ENCODE measurements around the gene SPATA21.

Gene SPATA21

DNA sequence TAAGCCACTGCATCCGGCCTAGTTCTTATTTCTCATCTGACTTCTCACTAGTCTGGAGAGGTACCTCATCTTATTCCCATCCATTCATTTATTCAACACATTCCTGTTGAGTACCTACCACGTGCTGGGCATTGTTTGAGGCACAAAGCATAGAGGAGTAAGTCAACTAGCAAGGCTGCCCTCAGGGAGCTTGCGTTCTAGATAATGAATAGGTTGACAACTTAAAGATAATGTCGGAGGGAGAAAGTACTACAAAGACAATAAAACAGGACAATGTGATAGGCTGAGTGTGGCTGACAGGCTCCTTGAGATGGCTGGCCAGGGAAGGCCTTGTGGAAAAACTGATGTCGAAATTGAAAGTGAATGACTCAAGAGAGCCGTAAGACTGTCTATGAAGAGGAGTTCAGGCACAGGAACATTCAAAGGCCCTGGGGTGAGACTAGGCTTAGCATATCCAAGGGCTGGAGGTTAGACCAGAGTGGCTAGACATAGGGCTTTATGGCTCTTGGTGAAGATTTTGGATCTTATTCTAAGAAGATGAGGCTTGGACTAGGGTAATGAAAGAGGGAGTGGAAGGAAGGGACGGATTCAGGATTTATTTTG, 18.3 kb downstream of the SPATA21 start:
- no peak for DNase-seq

- no peak for DNase-seq
These were observed 24.0 kb downstream of the SPATA21 start for GRCh38 chr1:16413191-16413590.

DNA sequence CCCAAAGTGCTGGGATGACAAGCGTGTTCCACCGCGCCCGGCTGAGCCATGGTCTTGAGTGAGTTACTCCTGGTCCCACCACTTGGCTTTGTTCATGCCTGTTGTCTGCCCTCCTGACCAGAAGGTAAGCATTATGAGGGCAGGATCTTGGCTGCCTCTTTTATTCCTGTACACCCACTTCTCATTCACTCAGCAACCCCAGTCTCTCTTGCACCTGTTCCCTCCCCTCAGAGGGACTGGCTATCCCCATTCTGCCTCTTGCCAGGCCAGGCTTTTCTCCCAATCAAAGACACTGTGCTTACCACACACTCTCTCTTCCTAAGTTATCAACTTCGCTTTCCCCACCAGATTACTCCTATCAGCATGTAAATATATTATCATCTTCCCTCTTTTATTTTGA, 26.4 kb downstream of the SPATA21 start:
- no peak for DNase-seq

DNA sequence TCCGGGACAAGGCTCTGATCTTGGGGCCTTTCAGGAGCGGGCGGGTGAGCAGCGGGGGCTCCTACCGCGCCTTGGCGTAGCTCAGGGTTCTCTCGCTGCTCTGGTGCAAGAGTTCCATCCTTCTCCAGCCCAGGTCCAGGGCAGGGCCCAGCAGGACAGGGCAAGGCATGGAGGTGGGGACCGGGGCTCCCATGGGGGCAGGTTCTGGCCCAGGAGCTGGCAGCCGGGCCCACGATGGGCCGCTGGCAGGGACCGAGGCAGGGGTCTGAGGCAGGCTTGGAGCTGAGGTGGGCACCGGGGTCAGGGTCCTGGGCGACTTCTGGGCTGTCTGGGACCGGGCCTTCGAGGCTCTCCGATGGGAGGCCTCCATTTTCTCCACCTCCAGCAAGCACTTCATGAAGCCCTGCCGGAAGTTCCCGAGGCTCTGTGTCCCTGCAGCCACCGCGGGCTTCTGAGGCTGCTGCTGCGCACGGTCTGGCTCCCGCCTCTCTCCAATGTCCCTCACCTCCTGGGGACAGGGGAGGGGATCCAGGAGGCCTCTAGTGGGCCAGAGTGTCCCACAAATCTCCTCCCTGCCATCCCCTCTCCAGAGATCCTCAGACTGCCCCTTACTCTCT, 27.6 kb downstream of the SPATA21 start:
- DNase-seq: no peak

- no peak for DNase-seq
These were observed 30.4 kb downstream of the SPATA21 start for GRCh38 chr1:16406868-16407267.

- DNase-seq: no peak
These were observed 31.8 kb downstream of the SPATA21 start for GRCh38 chr1:16405441-16405840.

DNA sequence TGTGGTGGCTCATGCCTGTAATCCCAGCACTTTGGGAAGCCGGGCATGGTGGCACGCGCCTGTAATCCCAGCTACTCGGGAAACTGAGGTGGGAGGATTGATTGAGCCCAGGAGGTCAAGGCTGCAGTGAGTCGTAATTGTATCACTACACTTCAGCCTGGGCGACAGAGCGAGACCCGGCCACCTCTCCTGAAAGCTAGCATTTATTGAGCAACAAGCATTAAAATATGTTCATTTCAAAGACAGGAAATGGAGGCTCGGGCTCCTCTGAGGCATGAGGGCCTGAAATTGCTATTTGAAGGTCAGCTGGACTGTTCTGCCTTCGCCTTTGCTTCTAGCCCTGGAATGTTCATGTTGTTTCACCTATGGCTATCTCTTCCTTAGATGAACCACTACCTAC, 34.5 kb downstream of the SPATA21 start:
- DNase-seq: no peak

DNA sequence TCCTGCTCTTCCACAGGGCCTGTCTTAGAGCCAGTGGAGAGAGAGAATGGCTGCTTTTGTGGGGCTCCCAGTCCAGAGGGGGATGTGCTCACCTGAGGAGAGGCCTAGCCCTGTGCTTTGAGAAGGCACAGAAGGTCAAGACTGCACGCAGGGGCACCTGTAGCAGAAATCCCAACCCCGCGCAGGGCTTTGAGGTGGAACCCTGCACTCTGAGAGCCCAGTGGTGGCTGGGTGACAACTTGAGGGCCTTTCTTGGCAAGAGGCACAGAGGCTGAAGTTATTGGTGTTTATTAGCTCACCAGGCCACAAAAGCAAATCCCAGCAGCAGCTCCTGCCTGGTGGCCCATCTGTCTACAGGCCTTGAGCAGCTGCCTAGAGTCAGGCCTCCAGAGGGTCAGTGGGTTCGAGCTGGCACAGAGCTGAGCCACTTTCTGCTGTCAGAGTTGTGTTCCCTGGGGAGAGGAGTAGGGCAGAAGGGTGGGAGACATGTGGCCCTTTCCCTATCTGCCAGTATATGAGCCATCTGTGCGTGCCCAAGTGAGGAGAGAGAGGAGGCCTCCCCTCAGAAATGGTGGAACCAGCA, 38.8 kb downstream of the SPATA21 start:
- DNase-seq: no peak

DNA sequence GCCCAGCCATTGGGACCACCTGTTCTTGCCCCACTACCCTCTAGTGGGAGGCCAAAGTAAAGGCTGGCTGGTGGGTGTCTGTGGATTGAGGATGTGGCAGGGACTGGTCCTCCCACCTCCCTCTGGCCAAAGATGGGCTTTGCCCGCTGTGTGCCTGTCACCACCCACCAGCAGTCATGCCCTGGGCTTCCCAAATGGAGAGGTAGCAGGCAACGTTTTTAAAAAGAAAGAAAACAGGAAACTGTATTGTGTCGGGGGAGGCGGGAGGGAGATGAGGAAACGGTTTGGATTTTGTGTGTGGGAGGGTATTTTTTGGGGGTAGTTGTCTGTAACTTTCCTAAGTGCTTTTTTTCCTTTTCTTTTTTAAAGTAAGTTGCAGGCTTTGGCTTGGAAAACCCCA, 40.1 kb downstream of the SPATA21 start:
- DNase-seq: no peak

- no peak for DNase-seq
These were observed 40.6 kb downstream of the SPATA21 start for GRCh38 chr1:16396591-16396990.

- no peak for DNase-seq
These were observed 42.2 kb downstream of the SPATA21 start for GRCh38 chr1:16394977-16395376.

DNA sequence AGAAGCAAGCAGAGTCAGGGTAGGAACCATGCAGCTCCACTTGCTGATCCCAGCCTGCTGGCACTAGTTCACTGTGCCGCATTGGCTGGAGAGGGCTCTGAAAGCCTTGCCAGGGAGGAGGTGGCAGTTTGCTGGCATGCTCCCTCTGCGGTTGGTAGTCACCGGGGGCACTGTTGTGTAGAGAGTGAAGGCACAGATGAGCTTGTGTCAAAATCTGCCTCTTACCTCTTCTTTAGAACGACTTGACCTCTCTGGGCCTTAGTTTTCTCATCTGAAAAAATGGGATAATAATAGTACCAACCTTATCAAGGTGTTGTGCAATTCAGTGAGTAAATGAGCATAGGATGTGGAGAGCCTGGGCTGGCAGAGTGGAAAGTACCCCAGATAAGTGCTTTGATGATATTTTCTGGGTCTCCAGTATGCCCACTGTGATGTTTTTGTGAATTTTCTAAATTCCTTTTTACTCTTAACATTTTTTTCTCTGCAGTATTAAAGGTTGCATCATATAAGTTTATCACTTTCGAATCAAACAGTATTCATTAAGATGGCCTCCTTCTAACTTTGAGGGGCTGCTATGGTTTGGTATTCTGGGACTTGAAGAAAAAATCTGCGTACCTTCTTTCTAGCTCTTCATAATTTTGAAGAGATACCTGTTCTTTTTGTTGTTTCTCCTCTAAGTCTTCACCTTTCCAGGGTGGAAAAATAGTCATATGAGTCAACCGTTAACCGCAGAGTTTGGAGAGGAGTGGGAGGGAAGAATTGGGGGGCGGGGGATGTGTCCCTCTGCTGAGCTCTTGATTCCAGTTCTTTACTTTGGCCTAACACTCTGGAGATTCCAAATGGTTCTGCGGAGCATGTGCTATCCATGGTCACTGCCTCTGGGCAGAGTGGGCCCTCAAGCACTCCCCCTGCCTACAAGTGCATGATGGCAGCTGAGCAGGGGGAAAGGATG, 43.4 kb downstream of the SPATA21 start:
- DNase-seq: no peak

GRCh38 chr1:16392740-16393569, 44.3 kb downstream of the SPATA21 start:
- no peak for DNase-seq

GRCh38 chr1:16391411-16391810, 45.8 kb downstream of the SPATA21 start:
- DNase-seq: no peak

DNA sequence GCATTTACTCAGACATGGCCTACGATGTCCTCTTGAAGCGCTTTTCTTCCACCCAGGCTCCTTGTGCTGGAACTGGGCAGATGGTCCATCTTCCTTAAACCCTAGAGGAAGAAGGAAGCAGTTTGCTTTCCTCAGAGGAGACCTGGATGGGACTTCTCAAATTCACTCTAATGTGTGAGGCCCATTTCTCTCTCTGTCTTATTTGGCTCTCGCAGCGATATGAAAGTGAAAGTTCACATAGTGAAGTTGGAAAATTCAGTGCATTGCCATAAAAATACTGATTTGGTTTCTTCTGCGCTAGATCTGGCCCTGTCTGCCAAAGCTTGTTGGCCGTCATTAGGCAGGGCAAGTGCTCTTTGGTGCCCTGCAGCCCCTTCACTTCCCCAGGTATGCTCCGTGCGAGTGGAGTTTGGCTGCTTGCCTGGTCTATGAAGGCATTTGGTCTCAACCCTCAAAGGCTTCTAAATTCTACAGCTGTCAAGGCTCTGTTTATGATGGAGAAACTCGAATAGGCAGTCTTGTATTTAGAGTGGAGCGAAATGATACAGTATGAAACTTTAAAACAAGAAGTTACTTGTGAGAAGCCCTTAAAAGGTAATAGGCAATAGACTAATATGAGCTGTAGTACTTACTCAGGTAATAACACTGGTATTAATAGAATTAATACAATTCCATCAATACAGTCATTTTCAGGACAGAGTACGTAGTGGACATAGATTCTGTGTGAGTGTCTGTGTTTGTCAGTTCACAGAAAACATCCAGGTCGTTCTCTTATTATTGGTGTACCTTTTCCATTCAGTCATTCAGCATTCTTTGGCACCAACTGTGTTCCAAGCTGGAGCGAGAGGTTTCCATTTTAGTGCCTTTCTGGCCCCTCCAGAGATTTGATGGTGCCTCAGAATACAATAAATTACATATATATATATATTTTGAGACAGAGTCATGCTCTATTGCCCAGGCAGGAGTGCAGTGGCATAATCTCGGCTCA, 49.7 kb downstream of the SPATA21 start:
- no peak for DNase-seq

DNA sequence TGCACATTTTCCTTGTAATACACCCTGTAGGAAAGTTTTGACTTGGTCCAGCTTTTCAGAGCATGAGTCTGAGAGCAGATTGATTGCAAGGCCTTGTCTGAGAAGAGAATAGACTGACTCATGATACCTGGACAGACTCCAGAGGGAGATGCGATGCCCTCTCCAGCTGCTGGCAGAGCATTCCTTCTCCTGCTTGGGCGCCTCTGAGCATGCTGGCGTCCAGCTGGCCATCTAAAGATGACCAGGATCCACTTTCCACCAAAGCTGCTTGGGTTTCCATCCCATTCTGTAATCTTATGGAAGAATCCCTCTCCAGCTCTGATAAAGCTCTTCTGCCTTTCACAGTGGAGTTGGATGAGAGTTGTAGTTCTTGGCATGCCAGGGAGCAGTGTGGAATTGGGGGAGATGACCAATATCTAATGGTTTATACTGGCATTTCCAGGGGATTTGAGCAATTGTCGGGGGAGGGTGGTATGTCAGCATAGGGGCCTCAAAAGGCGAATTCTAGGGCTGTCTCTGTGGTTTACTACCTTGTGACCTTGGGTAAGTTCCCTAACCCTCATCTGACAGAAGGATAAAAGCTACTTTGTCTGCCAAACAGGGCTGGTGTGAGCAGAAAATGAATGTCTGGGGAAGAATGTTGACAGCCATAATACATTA, 50.6 kb downstream of the SPATA21 start:
- no peak for DNase-seq

- DNase-seq: no peak
These were observed 51.4 kb downstream of the SPATA21 start for GRCh38 chr1:16385659-16386453.

DNA sequence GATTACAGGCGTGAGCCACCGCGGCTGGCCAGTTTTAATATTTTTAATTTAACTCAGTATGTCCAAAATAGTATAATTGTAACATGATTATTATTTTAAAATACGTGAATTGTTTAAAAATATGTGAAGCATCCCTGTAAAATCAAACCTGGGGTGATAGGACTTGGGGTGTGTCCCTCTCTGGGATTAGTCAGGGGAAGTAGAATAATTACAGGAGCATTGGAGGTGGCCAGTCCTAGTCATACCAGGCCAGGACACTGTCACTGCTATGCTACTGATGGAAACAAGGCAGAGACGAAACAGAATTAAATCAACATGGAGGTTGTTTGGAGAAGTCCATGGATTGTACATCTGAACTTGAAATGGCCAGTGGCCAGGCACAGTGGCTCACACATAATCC, 53.3 kb downstream of the SPATA21 start:
- no peak for DNase-seq

GRCh38 chr1:16380868-16381267, 56.4 kb downstream of the SPATA21 start:
- DNase-seq: no peak

DNA sequence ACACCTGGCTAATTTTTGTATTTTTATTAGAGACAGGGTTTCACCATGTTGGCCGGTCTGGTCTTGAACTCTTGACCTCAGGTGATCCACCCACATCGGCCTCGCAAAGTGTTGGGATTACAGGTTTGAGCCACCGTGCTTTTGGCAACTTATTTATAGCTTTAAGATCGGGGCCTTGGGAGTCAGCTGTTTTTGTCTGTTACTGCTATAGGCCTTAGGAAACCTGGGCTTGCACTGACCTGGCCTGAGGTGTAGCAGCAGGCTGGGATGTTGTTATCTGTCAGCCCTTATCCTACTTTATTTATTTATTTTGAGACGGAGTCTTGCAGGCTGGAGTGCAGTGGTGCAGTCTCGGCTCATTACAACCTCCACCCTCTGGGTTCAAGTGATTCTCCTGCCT, 58.8 kb downstream of the SPATA21 start:
- no peak for DNase-seq

Data from islet precursor cell (in vitro differentiated cells).